Measurements from ENCODE around the gene LRCH1.
"Not testable (repeated sequence)": the region's sequence is repeated elsewhere in the genome, so short reads cannot be mapped to it uniquely, and the experiment has no call there.

The LRCH1 gene

GRCh38 chr13:46761866-46762265, 208.9 kb downstream of the LRCH1 start:
- DNase-seq (ENCODE audit: low read depth), result no peak
- no peak for TF ChIP-seq CTCF (IDR thresholded peaks at IDR 0.05; ENCODE audit: control insufficient read depth, extremely low read depth, insufficient read depth)
- H3K4me3 ChIP-seq (ENCODE audit: low read depth, low read length), result no peak overlapping the region

GRCh38 chr13:46769925-46770324, 217.0 kb downstream of the LRCH1 start:
- H3K4me3 ChIP-seq (ENCODE audit: low read depth, low read length); DNase-seq (ENCODE audit: low read depth): not testable (repeated sequence)

- no peak overlapping the region for H3K4me3 ChIP-seq (ENCODE audit: low read depth, low read length)
- TF ChIP-seq CTCF (IDR thresholded peaks at IDR 0.05; ENCODE audit: control insufficient read depth, extremely low read depth, insufficient read depth), result no peak
- DNase-seq (ENCODE audit: low read depth), result no peak
These were observed 218.7 kb downstream of the LRCH1 start for GRCh38 chr13:46771693-46772092.

- H3K4me3 ChIP-seq (ENCODE audit: low read depth, low read length), result no peak overlapping the region
- TF ChIP-seq CTCF (IDR thresholded peaks at IDR 0.05; ENCODE audit: control insufficient read depth, extremely low read depth, insufficient read depth), result no peak
- no peak for DNase-seq (ENCODE audit: low read depth)
These were observed 220.6 kb downstream of the LRCH1 start for GRCh38 chr13:46773541-46773940.

GRCh38 chr13:46775385-46776107, 222.6 kb downstream of the LRCH1 start:
- DNase-seq (ENCODE audit: low read depth), result no peak
- no peak for TF ChIP-seq CTCF (IDR thresholded peaks at IDR 0.05; ENCODE audit: control insufficient read depth, extremely low read depth, insufficient read depth)
- no peak overlapping the region for H3K4me3 ChIP-seq (ENCODE audit: low read depth, low read length)

GRCh38 chr13:46778095-46778494, 225.1 kb downstream of the LRCH1 start:
- TF ChIP-seq CTCF (IDR thresholded peaks at IDR 0.05; ENCODE audit: control insufficient read depth, extremely low read depth, insufficient read depth), result no peak
- no peak for DNase-seq (ENCODE audit: low read depth)
- H3K4me3 ChIP-seq (ENCODE audit: low read depth, low read length), result no peak overlapping the region

GRCh38 chr13:46778890-46779289, 225.9 kb downstream of the LRCH1 start:
- no peak for DNase-seq (ENCODE audit: low read depth)

More at GRCh38 chr13:46778890-46779289, 225.9 kb downstream of the LRCH1 start:
- no peak overlapping the region for H3K4me3 ChIP-seq (ENCODE audit: low read depth, low read length)
- no peak for TF ChIP-seq CTCF (IDR thresholded peaks at IDR 0.05; ENCODE audit: control insufficient read depth, extremely low read depth, insufficient read depth)

All from LNCaP clone FGC (cell line).